Retinal pigment epithelial cell (primary cell): ENCODE data around the gene SEC61B.

Experiments used
- DNase-seq: peaks from one replicate; pipeline ENCODE4 v3.0.0-alpha.2; 2010; ENCODE audit warnings: low read depth
- H3K4me3 ChIP-seq: 2 replicates; pipeline ENCODE4 v1.5.1; 2011; ENCODE audit warnings: mild to moderate bottlenecking, low read length, control low read depth, moderate library complexity
- CTCF ChIP-seq: conservative IDR thresholded peaks from 2 replicates; pipeline ENCODE4 v1.5.1; 2011; ENCODE audit warnings: low read depth, low read length, control low read depth, inconsistent platforms

Gene SEC61B

GRCh38 chr9:99184475-99185347 lies 37.4 kb upstream of the SEC61B start:
- TF ChIP-seq CTCF, result peak; percentile 97
- H3K4me3 ChIP-seq, result peak overlapping the region; percentile 45
- DNase-seq, result peak; percentile 52

- TF ChIP-seq CTCF, result no peak
- DNase-seq, result no peak
- H3K4me3 ChIP-seq, result no peak overlapping the region
These were observed 36.8 kb upstream of the SEC61B start for GRCh38 chr9:99185348-99185632.

- DNase-seq, result no peak
- TF ChIP-seq CTCF, result no peak
- H3K4me3 ChIP-seq, result no peak overlapping the region
These were observed 36.1 kb upstream of the SEC61B start for GRCh38 chr9:99185934-99186333.

- no peak for DNase-seq
- TF ChIP-seq CTCF, result no peak
- no peak overlapping the region for H3K4me3 ChIP-seq
These were observed 34.8 kb upstream of the SEC61B start for GRCh38 chr9:99187311-99187710.

- no peak for DNase-seq
- no peak for TF ChIP-seq CTCF
These were observed 32.9 kb upstream of the SEC61B start for GRCh38 chr9:99189186-99189585.

GRCh38 chr9:99189887-99190596 lies 32.0 kb upstream of the SEC61B start:
- TF ChIP-seq CTCF, result no peak
- no peak for DNase-seq
- H3K4me3 ChIP-seq, result no peak overlapping the region

More at GRCh38 chr9:99189186-99189585, 32.9 kb upstream of the SEC61B start:
- no peak overlapping the region for H3K4me3 ChIP-seq
